ENCODE results near the gene DCUN1D5. TPM values are rescaled to one million over a fixed set of nuclear protein-coding genes. Genes with fewer than 3 reads are reported as not detected.
"Not testable (repeated sequence)": the region's sequence is repeated elsewhere in the genome, so short reads cannot be mapped to it uniquely, and the experiment has no call there.

The DCUN1D5 gene
- polyA plus RNA-seq, 1 donor = 33.5 TPM

- no peak for DNase-seq
Measured at GRCh38 chr11:103053997-103054396, 38.0 kb downstream of the DCUN1D5 start.

GRCh38 chr11:103051981-103052380, 40.0 kb downstream of the DCUN1D5 start:
- no peak for DNase-seq

GRCh38 chr11:103051151-103051801, 40.7 kb downstream of the DCUN1D5 start:
- DNase-seq = no peak

- no peak for DNase-seq
Measured at GRCh38 chr11:103050351-103050750, 41.6 kb downstream of the DCUN1D5 start.

GRCh38 chr11:103047837-103048236, 44.1 kb downstream of the DCUN1D5 start:
- no peak for DNase-seq

GRCh38 chr11:103043826-103044678, 47.9 kb downstream of the DCUN1D5 start:
- no peak for DNase-seq

GRCh38 chr11:103042161-103042560, 49.8 kb downstream of the DCUN1D5 start:
- no peak for DNase-seq

GRCh38 chr11:103035791-103036434, 56.0 kb downstream of the DCUN1D5 start:
- DNase-seq = peak; percentile 49

- no peak for DNase-seq
Measured at GRCh38 chr11:103035216-103035615, 56.7 kb downstream of the DCUN1D5 start.

- DNase-seq = no peak
Measured at GRCh38 chr11:103031834-103032233, 60.1 kb downstream of the DCUN1D5 start.

- no peak for DNase-seq
Measured at GRCh38 chr11:103029401-103029800, 62.6 kb downstream of the DCUN1D5 start.

- DNase-seq = not testable (repeated sequence)
Measured at GRCh38 chr11:103028304-103029020, 63.5 kb downstream of the DCUN1D5 start.

- no peak for DNase-seq
Measured at GRCh38 chr11:103024086-103024485, 67.9 kb downstream of the DCUN1D5 start.

- DNase-seq = no peak
Measured at GRCh38 chr11:103016031-103016430, 75.9 kb downstream of the DCUN1D5 start.

- no peak for DNase-seq
Measured at GRCh38 chr11:103013421-103013820, 78.5 kb downstream of the DCUN1D5 start.

Other genes with a start within 250 kb of the DCUN1D5 start
- not detected for gene MMP3, start 248.6 kb downstream of the DCUN1D5 start, polyA plus RNA-seq (ENCODE audit: insufficient read length)
- gene MMP12, start 217.2 kb downstream of the DCUN1D5 start, polyA plus RNA-seq (ENCODE audit: insufficient read length) = not detected
- not detected for gene MMP13, start 136.4 kb downstream of the DCUN1D5 start, polyA plus RNA-seq (ENCODE audit: insufficient read length)
- gene DYNC2H1, start 17.3 kb upstream of the DCUN1D5 start, polyA plus RNA-seq (ENCODE audit: insufficient read length) = 9.9 TPM